GM12864 (cell line): Measurements from ENCODE around the gene FAM78A.

Experiments used
- DNase-seq: peaks from one replicate; pipeline ENCODE4 v3.0.0-alpha.2; 2011; ENCODE audit warnings: low read depth
- H3K4me3 ChIP-seq: 2 replicates; pipeline ENCODE4 v1.5.1; 2011; ENCODE audit warnings: mild to moderate bottlenecking, low read depth, low read length, control low read depth
- CTCF ChIP-seq: IDR thresholded peaks from 2 replicates; pipeline ENCODE4 v1.5.1; 2011; ENCODE audit warnings: low read depth, mild to moderate bottlenecking, moderate library complexity, low read length, control low read depth, inconsistent platforms; ENCODE audit errors: missing control alignments

The FAM78A gene

GRCh38 chr9:131260751-131261452 is 15.4 kb downstream of the FAM78A start:
- TF ChIP-seq CTCF = no peak

GRCh38 chr9:131259916-131260597 is 16.3 kb downstream of the FAM78A start:
- no peak overlapping the region for H3K4me3 ChIP-seq
- no peak for TF ChIP-seq CTCF
- no peak for DNase-seq

More at GRCh38 chr9:131260751-131261452, 15.4 kb downstream of the FAM78A start:
- H3K4me3 ChIP-seq = no peak overlapping the region
- no peak for DNase-seq

- no peak for TF ChIP-seq CTCF
- H3K4me3 ChIP-seq = no peak overlapping the region
- no peak for DNase-seq
Measured at GRCh38 chr9:131259432-131259898, 16.8 kb downstream of the FAM78A start.

GRCh38 chr9:131258698-131259431 is 17.4 kb downstream of the FAM78A start:
- DNase-seq = no peak
- TF ChIP-seq CTCF = no peak
- no peak overlapping the region for H3K4me3 ChIP-seq

GRCh38 chr9:131258186-131258585 is 18.1 kb downstream of the FAM78A start:
- no peak for DNase-seq
- TF ChIP-seq CTCF = no peak
- H3K4me3 ChIP-seq = no peak overlapping the region

- no peak for TF ChIP-seq CTCF
- no peak overlapping the region for H3K4me3 ChIP-seq
- no peak for DNase-seq
Measured at GRCh38 chr9:131257266-131258025, 18.9 kb downstream of the FAM78A start.
